GM19023 (cell line): ENCODE measurements around the gene RP9.
A peak's percentile ranks its signal among the peaks of the same experiment; 100 is the strongest.

Experiments
- ATAC-seq: cut with Tn5 transposase; IDR thresholded peaks from one replicate; pipeline ENCODE4 v1.9.1; 2021; ENCODE audit warnings: mild to moderate bottlenecking, moderate library complexity; ENCODE audit not compliant: unreplicated experiment

The RP9 gene, protein sequence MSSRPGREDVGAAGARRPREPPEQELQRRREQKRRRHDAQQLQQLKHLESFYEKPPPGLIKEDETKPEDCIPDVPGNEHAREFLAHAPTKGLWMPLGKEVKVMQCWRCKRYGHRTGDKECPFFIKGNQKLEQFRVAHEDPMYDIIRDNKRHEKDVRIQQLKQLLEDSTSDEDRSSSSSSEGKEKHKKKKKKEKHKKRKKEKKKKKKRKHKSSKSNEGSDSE

DNA sequence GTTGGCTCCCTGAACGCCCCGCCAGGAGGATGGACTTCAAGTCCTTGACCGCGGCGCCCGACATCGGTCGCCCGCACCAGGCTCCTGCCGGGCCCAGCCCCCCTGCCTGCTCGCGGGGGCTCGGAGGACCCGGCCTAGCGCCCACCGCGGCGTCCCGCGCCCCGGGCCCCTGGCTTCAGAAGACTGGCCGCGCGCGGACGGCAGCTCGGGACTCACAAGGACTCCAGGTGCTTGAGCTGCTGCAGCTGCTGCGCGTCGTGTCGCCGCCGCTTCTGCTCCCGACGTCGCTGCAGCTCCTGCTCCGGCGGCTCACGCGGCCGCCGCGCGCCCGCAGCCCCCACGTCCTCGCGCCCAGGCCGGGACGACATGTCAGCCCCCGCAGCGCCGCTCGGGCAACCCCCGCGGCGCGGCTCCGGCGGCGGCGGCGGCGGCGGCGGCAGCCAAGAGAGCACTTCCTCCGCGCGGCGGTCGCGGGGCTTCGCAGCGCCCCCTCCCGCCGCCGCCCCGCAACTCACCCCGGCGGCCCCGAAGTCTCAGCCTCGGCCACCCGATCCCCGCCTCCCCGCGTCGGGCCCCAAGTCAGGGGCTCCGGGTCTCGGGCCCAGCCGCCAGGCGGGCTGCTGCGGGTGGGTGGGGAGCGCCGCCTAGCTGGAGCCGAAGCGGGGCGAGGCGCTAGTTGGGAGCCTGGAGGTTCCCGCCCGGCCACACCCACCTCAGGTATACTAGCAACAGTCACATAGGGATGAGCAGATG, at the start of gene RP9:
Gene RP9, minus strand, starts transcription at position 400 of the 753 bp plus-strand sequence. Its CDS starts 32 bp downstream, at position 368.
- ATAC-seq = peak; percentile 90

DNA sequence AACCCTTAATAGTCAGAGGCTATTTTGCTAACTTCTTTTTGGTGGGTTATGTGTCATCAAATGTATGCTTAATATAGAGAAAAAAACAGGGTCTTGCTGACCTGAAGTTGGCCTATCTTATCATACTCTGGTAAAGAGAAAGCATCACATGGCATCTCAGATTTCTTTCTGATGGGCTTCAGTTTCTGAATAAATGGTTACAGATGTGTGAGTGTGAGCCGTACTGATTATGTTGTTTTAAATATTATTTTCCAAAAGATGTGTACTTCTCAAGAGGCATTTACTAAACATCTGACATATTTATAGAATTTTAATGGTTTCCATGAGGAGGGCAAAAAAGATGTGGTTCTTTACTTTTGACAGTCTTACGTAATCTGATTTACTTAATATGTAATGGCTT, 48.6 kb upstream of the RP9 start:
- ATAC-seq = no peak

- ATAC-seq = no peak
These were observed 48.1 kb upstream of the RP9 start for GRCh38 chr7:33157311-33157710.

DNA sequence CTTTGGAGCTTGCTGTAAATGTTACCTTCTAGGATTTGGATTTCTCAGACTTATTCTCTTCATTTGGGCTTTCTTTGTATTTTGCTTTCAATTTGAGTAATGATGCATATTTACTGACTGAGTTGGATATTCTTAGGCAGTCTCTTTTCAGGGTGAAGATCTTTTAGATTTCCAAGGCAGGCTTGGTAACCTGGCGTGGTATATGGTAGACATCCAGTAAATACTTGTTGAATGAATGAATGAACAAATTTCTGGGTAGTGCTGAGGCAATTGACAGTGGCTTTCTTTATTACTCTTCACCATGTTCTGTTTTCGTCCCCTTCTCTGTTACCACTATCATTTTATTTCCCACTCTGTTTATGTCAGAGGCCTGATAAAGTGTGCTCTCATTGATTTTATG, 47.2 kb upstream of the RP9 start:
- no peak for ATAC-seq

DNA sequence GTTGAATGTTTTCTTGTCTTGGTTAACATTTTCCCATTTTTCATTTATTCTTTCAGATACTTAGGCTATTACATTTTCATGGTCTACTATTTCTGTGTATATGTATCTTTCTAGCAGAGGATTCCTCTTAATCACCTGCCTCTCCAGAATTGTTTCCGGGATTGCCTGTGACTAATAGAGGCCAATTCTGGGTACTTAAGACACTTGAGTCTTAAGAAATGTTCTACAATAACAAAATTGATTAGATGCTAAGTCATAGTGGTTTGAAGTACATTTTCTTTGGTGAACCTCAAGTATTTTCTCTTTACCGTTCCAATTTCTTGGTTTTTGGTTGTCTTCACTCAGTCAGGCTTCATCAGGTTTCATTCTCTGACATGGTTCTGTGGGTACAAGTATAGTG, 46.6 kb upstream of the RP9 start:
- no peak for ATAC-seq

DNA sequence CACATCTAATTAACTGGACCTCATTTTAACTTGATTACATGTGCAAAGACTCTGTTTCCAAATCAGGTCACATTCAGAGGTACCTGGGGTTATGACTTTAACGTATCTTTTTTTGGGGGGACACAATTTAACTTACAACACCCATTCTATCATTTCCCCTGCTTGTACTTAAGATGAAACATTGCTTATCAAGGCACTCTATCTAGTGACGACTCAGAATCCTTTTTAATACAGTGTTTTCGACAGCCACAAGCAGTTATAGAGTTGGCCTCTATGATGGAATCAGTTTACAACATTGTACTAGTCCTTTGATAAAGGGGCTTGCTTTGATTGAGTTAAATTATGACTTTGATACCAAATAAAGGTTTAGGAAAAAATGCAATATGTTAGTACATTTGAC, 42.9 kb upstream of the RP9 start:
- no peak for ATAC-seq

GRCh38 chr7:33145156-33145555, 36.0 kb upstream of the RP9 start:
- no peak for ATAC-seq

DNA sequence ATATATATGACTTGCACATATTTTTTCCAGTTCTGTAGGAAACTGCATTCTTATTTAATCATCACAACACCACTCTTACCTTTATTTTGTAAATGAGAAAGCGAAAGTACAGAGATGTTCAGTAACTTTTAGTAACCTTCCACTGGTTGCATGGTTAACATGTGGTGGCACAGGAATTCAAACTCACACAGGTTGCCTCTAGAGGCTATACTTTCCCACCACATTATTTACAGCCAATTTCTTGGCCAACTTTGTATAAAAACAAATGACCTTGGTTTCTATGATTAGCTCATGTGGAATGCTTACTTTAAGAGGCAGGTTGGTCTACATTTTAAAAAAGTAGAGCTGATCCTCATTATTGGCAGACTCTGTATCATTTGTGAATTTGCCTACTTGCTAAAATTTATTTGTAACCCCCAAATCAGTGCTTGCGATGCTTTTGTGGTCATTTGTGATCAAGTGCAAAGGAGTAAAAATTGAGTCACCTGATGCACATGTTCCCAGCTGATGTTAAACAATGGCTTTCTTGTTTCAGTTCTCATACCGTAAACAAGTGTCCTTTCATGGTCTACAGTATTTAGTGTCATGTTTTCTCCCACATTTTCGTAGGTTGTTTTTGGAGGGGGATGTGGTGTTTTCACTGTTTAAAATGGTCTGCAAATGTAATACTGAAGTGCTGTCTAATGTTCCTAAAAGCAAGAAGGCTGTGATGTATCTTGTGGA, 35.0 kb upstream of the RP9 start:
- no peak for ATAC-seq

- no peak for ATAC-seq
These were observed 33.4 kb upstream of the RP9 start for GRCh38 chr7:33142585-33142984.

DNA sequence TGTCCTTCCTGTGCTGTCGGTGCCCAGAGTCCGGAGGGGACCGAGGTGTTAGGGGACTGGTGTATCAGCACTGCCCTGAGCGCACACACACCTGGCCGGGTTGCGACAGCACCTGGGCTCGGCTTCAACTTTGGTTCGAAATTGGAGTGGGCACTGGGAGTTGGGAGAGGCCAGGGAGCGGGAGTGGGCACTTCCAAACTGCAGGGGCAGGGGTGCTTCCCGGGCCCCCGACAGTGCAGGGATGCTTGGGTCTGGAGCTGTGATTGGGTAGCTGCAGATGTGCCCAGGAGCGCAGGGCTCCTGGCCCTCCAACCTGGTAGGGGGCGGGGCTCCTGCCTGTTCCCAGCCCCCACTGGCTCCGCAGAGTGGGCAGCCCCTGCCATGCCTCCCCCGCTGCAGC, 27.9 kb upstream of the RP9 start:
- ATAC-seq = no peak

DNA sequence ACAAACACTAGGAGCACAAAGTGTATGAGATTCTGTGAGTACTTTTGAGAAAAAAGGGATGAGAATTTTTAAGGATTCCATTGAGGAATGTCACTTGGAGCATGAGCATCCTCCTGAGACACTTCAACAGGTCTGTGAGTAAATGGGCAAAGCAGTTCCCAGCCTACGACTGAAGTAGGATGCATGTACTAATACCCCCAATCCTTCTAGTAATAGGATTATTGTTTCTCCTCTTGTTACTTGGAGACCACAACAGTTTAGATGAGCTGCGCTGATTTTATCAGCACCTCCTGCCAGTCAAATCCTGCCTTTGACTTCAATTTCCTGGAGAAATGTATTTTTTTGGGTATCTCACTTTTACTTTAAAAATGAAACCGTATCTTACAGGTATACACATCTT, 21.0 kb upstream of the RP9 start:
- ATAC-seq = no peak

GRCh38 chr7:33129806-33130153, 20.6 kb upstream of the RP9 start:
- ATAC-seq = no peak

DNA sequence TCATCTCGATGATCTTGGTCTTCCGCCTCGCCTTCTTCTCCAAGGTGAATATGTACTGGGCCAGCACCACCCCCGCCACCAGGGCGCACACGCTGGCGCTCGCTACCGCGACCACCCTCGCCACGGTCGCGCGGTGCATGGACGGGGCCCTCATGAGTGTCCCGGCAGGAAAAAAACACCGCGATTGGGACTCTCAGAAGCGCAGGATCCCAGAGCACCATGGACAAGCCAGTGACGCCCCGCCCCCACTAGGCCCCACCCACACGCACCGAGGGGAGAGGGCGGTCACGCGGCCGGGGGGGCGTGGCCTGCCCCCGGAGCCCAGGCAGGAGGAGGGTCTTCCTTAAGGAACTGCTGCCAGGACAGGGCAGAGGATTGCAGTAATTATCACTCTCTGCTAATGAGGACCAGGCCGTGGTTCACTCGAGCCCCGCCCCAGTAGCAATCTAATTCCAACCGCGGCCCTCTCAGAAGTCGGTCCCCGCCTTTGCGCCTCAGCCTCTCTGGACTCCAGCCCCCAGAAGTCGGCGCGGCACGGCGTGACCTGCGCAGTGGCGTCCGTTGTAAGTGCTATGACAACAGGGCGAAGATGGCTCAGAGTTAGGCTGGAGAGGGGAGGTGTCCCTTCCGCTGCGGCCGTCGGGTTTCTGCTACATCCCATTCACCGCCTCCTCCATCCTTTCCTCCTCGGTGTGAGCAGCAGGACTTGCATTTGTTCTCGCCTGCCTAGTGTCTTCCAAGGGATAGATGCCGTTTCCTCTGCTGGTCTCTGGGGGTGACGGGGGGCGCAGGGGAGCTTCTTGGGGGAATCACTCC, 20.0 kb upstream of the RP9 start, which contains the start of gene BBS9:
Gene BBS9, plus strand, starts transcription at position 575 of the 816 bp plus-strand sequence. CDS start 16,689 bp downstream, outside the sequence.
- peak; percentile 100 for ATAC-seq

DNA sequence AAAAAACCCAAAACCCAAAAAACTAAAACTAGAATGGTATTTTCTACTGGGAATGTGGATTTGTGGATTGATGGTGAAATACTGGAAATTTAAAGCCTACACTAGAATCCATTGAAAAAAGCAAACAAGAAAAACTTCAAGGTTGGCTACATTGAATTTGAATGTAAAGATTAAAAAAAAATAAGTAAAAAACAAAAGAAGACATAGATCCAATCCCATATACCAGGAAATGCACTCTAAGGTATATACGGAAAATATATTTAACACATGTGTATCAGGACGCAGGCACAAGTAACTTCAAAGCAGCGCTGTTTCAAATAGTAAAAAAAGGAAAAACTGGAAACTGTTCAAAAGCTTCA, 19.4 kb upstream of the RP9 start:
- no peak for ATAC-seq

- no peak for ATAC-seq
These were observed 17.9 kb upstream of the RP9 start for GRCh38 chr7:33127085-33127484.

DNA sequence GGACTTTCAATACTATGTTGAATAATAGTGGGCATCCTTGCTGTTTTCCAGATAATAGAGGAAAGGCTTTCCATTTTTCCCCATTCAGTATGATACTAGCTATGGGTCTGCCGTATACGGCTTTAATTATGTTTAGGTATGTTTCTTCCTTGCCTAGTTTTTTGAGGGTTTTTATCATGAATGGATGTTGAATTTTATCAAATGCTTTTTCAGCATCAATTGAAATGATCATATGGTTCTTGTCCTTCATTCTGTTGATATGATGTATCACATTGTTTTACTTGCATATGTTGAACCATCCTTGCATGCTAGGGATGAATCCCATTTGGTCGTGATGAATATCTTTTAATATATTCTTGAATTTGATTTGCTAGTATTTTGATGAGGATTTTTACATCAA, 9.2 kb upstream of the RP9 start:
- ATAC-seq = no peak

- no peak for ATAC-seq
These were observed 5.8 kb upstream of the RP9 start for GRCh38 chr7:33114976-33115375.

DNA sequence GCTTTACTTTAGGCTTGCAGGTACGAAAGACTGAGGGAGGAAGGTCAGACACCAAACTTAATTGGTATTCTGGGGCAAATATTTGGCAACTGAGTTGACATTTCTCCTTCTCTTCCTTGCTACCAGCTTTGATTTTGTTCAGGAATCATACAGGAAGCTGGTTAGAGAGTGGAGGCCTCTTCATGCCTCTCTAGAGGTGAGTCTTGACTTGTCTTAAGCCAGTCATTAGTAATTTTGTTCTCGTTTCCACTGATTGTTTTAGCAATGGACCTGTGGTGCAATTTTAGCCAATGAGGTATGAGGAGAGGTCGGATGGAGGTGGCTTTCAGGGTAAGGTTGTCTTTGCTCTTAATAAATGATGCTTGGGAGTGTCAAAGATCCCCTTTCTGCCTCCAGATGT, 2.4 kb upstream of the RP9 start:
- no peak for ATAC-seq

GRCh38 chr7:33109758-33110238, 594 bp upstream of the RP9 start:
- ATAC-seq = no peak

DNA sequence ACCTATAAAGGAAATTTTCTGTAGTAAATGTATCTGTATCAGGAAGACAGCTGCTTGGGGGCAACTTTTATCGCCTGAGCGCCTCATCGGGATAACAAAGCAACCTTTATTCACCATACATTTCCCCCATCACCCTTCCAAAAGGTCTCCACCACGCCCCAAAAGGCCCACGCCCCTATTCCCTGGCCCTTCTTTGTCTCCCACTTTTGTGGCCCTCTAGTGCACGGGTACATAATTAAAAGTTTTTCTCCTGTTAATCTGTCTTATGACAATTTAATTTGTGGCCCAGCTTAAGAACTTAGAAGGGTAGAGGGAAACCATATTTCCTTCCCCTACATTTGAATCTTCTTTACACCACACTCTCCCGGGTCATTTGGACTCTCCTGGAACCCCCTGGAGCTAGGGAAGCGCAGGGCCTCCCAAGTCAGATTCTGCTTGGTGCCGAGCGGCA, 625 bp downstream of the RP9 start:
- peak; percentile 6 for ATAC-seq
